H1 (cell line): ENCODE data around the gene RWDD4. TPM values are rescaled to one million over a fixed set of nuclear protein-coding genes. Genes with fewer than 3 reads are reported as not detected.

Source experiments
- CTCF ChIA-PET: fragments of 300-600 bp; sonication (Branson Sonifier 250); formaldehyde crosslinking; loops from one replicate; lab custom pipeline; 2021; ENCODE audit not compliant: partially characterized antibody; lab: Charles Lee
- POLR2A ChIA-PET: fragments of 300-600 bp; sonication (Branson Sonifier 250); formaldehyde crosslinking; loops from one replicate; lab custom pipeline; 2021; ENCODE audit warnings: inconsistent platforms; ENCODE audit not compliant: partially characterized antibody; lab: Charles Lee
- DNase-seq, 2 experiments: peaks; one replicate each; pipeline versions ENCODE4 v3.0.0 to v3.0.0-alpha.2; 2010 to 2022; ENCODE audit warnings: low spot score in 2 of 2, low read depth in 1 of 2, mixed read lengths in 1 of 2
- FAIRE-seq: peaks from 2 replicates; lab custom pipeline; 2011; peaks lifted over from hg19 to GRCh38; lab: Jason Lieb, UNC
- H2AFZ ChIP-seq: 2 replicates; pipeline ENCODE4 v1.8.1; 2012; ENCODE audit warnings: low read length, inconsistent platforms
- H2AK5ac ChIP-seq: 2 replicates; pipeline ENCODE4 v1.6.1; 2013; ENCODE audit warnings: low read depth, low read length
- H2BK120ac ChIP-seq: replicated peaks from 2 replicates; pipeline ENCODE3; 2013; ENCODE audit warnings: low read depth, low read length, inconsistent platforms
- H2BK12ac ChIP-seq: 2 replicates; pipeline ENCODE4 v1.6.1; 2013; ENCODE audit warnings: low read depth, low read length
- H2BK15ac ChIP-seq: 2 replicates; pipeline ENCODE4 v1.6.1; 2013; ENCODE audit warnings: low read length
- H2BK20ac ChIP-seq: 2 replicates; pipeline ENCODE4 v1.6.1; 2013; ENCODE audit warnings: low read length
- H2BK5ac ChIP-seq: 2 replicates; pipeline ENCODE4 v1.6.1; 2013; ENCODE audit warnings: low read depth, low read length
- H3K14ac ChIP-seq: 2 replicates; pipeline ENCODE4 v1.6.1; 2013; ENCODE audit warnings: inconsistent platforms; ENCODE audit not compliant: insufficient read length
- H3K18ac ChIP-seq: 2 replicates; pipeline ENCODE4 v1.6.1; 2013; ENCODE audit warnings: low read length; ENCODE audit errors: extremely low read depth
- H3K23ac ChIP-seq: 2 replicates; pipeline ENCODE4 v1.6.1; 2013; ENCODE audit warnings: inconsistent platforms; ENCODE audit not compliant: insufficient read length
- H3K23me2 ChIP-seq: 2 replicates; pipeline ENCODE4 v1.6.1; 2013; ENCODE audit warnings: low read depth, low read length
- H3K27ac ChIP-seq: 2 replicates; pipeline ENCODE4 v1.6.1; 2011; ENCODE audit warnings: low read depth, low read length, inconsistent platforms
- H3K27me3 ChIP-seq, 4 experiments: replicated peaks in 1 of 4; 1 replicate in 1 of 4; 2 replicates in 3 of 4; pipeline versions ENCODE4 v1.6.1 to v1.8.1; 2011 to 2013; ENCODE audit warnings: low read length in 3 of 4, mild to moderate bottlenecking in 3 of 4, inconsistent platforms in 2 of 4, mixed read lengths in 2 of 4, moderate library complexity in 1 of 4; ENCODE audit not compliant: control insufficient read depth in 3 of 4, insufficient read depth in 3 of 4; ENCODE audit errors: extremely low read depth in 1 of 4
- H3K36me3 ChIP-seq, 4 experiments: 2 replicates each; pipeline versions ENCODE4 v1.6.1 to v1.8.1; 2011 to 2013; ENCODE audit warnings: mild to moderate bottlenecking in 4 of 4, low read length in 3 of 4, moderate library complexity in 2 of 4, control low read depth in 1 of 4, inconsistent platforms in 1 of 4; ENCODE audit not compliant: insufficient read depth in 4 of 4, control insufficient read depth in 2 of 4
- H3K4ac ChIP-seq: replicated peaks from 2 replicates; pipeline ENCODE3; 2013; ENCODE audit warnings: low read length, low read depth, mixed read lengths, inconsistent platforms; ENCODE audit not compliant: insufficient read length
- H3K4me1 ChIP-seq, 4 experiments: replicated peaks in 1 of 4; 1 replicate in 1 of 4; 2 replicates in 3 of 4; pipeline versions ENCODE4 v1.6.1 to v1.8.1; 2011 to 2013; ENCODE audit warnings: low read length in 3 of 4, inconsistent platforms in 2 of 4, mixed read lengths in 1 of 4; ENCODE audit not compliant: insufficient read depth in 4 of 4, control insufficient read depth in 3 of 4
- H3K4me2 ChIP-seq, 2 experiments: 2 replicates each; pipeline versions ENCODE4 v1.6.1 to v1.8.1; 2011 to 2013; ENCODE audit warnings: low read depth in 2 of 2, low read length in 2 of 2, control low read depth in 1 of 2, inconsistent platforms in 1 of 2, mild to moderate bottlenecking in 1 of 2; ENCODE audit not compliant: insufficient read depth in 1 of 2
- H3K4me3 ChIP-seq, 4 experiments: fragments of 200-600, 300-600 bp in 1 of 4; sonication (generic), shearing (Covaris generic), sonication (Bioruptor Twin) in 1 of 4; 2 replicates each; pipeline versions ENCODE4 v1.5.1 to v1.8.1; 2011 to 2016; ENCODE audit warnings: low read length in 4 of 4, low read depth in 3 of 4, control low read depth in 2 of 4, inconsistent platforms in 2 of 4, mild to moderate bottlenecking in 2 of 4, mixed read lengths in 1 of 4, moderate library complexity in 1 of 4; ENCODE audit not compliant: insufficient read depth in 2 of 4; ENCODE audit errors: extremely low read depth in 1 of 4
- H3K56ac ChIP-seq: replicated peaks from 2 replicates; pipeline ENCODE3; 2013; ENCODE audit warnings: low read depth, mild to moderate bottlenecking, mixed read lengths, low read length, inconsistent platforms; ENCODE audit not compliant: insufficient read length
- H3K79me1 ChIP-seq: 2 replicates; pipeline ENCODE4 v1.6.1; 2013; ENCODE audit warnings: low read depth, low read length, control low read depth
- H3K79me2 ChIP-seq, 2 experiments: 2 replicates each; pipeline versions ENCODE4 v1.6.1 to v1.8.1; 2012 to 2013; ENCODE audit warnings: low read length in 2 of 2, mild to moderate bottlenecking in 2 of 2, inconsistent platforms in 1 of 2; ENCODE audit not compliant: insufficient read depth in 2 of 2, control insufficient read depth in 1 of 2
- H3K9ac ChIP-seq, 4 experiments: replicated peaks in 1 of 4; 1 replicate in 1 of 4; 2 replicates in 3 of 4; pipeline versions ENCODE4 v1.6.1 to v1.8.1; 2011 to 2013; ENCODE audit warnings: low read depth in 3 of 4, low read length in 3 of 4, control low read depth in 2 of 4, mild to moderate bottlenecking in 2 of 4, moderate library complexity in 2 of 4, inconsistent platforms in 1 of 4; ENCODE audit errors: extremely low read depth in 1 of 4
- H3K9me3 ChIP-seq, 2 experiments: 2 replicates each; pipeline versions ENCODE4 v1.6.1 to v1.8.1; 2012 to 2013; ENCODE audit warnings: mild to moderate bottlenecking in 2 of 2, moderate library complexity in 2 of 2, control low read depth in 1 of 2, inconsistent platforms in 1 of 2, low read depth in 1 of 2, low read length in 1 of 2, mixed read lengths in 1 of 2; ENCODE audit not compliant: insufficient read depth in 2 of 2
- H4K20me1 ChIP-seq, 2 experiments: replicated peaks in 1 of 2; 2 replicates each; pipeline versions ENCODE3 to v1.8.1; 2011 to 2013; ENCODE audit warnings: inconsistent platforms in 2 of 2, low read length in 2 of 2, mild to moderate bottlenecking in 1 of 2; ENCODE audit not compliant: insufficient read depth in 2 of 2, control insufficient read depth in 1 of 2
- H4K5ac ChIP-seq: 2 replicates; pipeline ENCODE4 v1.6.1; 2013; ENCODE audit warnings: low read length, low read depth, mixed read lengths, inconsistent platforms; ENCODE audit not compliant: insufficient read length
- H4K8ac ChIP-seq: 2 replicates; pipeline ENCODE4 v1.8.0; 2013; ENCODE audit warnings: mild to moderate bottlenecking, moderate library complexity, low read length, inconsistent platforms; ENCODE audit not compliant: insufficient read depth; ENCODE audit errors: extremely low read depth
- H4K91ac ChIP-seq: replicated peaks from 2 replicates; pipeline ENCODE3; 2013; ENCODE audit warnings: low read length, mixed read lengths, inconsistent platforms; ENCODE audit not compliant: insufficient read length
- ASH2L ChIP-seq: fragments of 200-600, 300-600 bp; sonication (generic); IDR thresholded peaks from one replicate; pipeline ENCODE4 v1.7.1; 2017; ENCODE audit warnings: low read length
- CEBPB ChIP-seq: IDR thresholded peaks from 2 replicates; pipeline ENCODE4 v1.6.1; 2012; ENCODE audit warnings: low read depth, low read length
- HDAC6 ChIP-seq: IDR thresholded peaks from one replicate; pipeline ENCODE4 v1.7.1; 2012; ENCODE audit warnings: low read depth, mild to moderate bottlenecking, inconsistent platforms, low read length, moderate library complexity
- MAX ChIP-seq: IDR thresholded peaks from 2 replicates; pipeline ENCODE4 v1.6.1; 2012; ENCODE audit warnings: inconsistent platforms
- NRF1 ChIP-seq: IDR thresholded peaks from 2 replicates; pipeline ENCODE4 v1.6.1; 2011; ENCODE audit warnings: mild to moderate bottlenecking, low read depth, low read length, improper control_type of control experiment
- PHF8 ChIP-seq: fragments of 200-600 bp; sonication (generic); conservative IDR thresholded peaks from 2 replicates; pipeline ENCODE4 v1.7.1; 2012; ENCODE audit warnings: low read depth, mild to moderate bottlenecking, inconsistent platforms, low read length, moderate library complexity
- POLR2AphosphoS5 ChIP-seq: IDR thresholded peaks from 2 replicates; pipeline ENCODE4 v1.6.1; 2011; ENCODE audit warnings: low read depth, low read length
- SUZ12 ChIP-seq: fragments of 200-600 bp; sonication (generic); IDR thresholded peaks from 2 replicates; pipeline ENCODE4 v1.6.1; 2012; ENCODE audit warnings: mild to moderate bottlenecking, inconsistent platforms, low read length, moderate library complexity, mixed read lengths
- YY1 ChIP-seq: IDR thresholded peaks from 2 replicates; pipeline ENCODE4 v1.6.1; 2011; ENCODE audit warnings: low read depth, mild to moderate bottlenecking, low read length
- WGBS, 2 experiments: shearing (Covaris generic) in 1 of 2; methylation state at CpG; one replicate each; pipeline versions ENCODE4 v1.1.6 to v1.1.7; 2013 to 2015; ENCODE audit warnings: low lambda C conversion rate in 2 of 2, mixed read lengths in 2 of 2, inconsistent platforms in 1 of 2, low coverage in 1 of 2, missing lambda C conversion rate in 1 of 2; ENCODE audit not compliant: insufficient replicate concordance in 2 of 2, insufficient coverage in 1 of 2, insufficient read length in 1 of 2; ENCODE audit errors: extremely low coverage in 1 of 2, missing lambda C conversion rate in 1 of 2; 5-methylcytosine and 5-hydroxymethylcytosine counted together
- polyA plus RNA-seq, 7 experiments: library from polyadenylated mRNA; depleted of rRNA in 3 of 7; stranded (reverse) in 5 of 7; unstranded in 2 of 7; fragments of >200 nt in 5 of 7; fragments of 200-250 nt in 2 of 7; gene quantifications; 1 replicate in 5 of 7; 2 replicates in 1 of 7; 4 replicates in 1 of 7; pipeline versions ENCODE4 v1.2.1 to v1.2.3, GENCODE V29; 2011 to 2013; ENCODE audit warnings: missing spikeins in 2 of 7, mixed read lengths in 2 of 7
- total RNA-seq: library from RNA; stranded (reverse); fragmentation: NEBNext Ultra II Directional; extraction: Animal tissue kit (Norgen Biotek cat#: 25700); gene quantifications from 2 replicates; pipeline ENCODE4 v1.2.1, GENCODE V29; 2021

The RWDD4 gene
- total and polyA plus RNA-seq, 2 of the 8 experiments (the other 6 are each of a cell fraction or from before 2014, with no cell fraction given) = 5.4 to 18.9 TPM

GRCh38 chr4:183639291-183639690 lies 19.7 kb downstream of the RWDD4 start:
- Histone ChIP-seq H2BK5ac (no peak overlapping the region), H3K18ac (no peak overlapping the region), H3K79me2 (no peaks in the 10 kb centered on the region), H3K14ac (no peak overlapping the region), H2BK20ac (no peak overlapping the region), H2BK15ac (no peak overlapping the region), H2AK5ac (no peak overlapping the region), H3K4ac (no peak overlapping the region), H4K5ac (no peak overlapping the region), H2BK120ac (no peak overlapping the region), H3K27me3 (no peaks in the 10 kb centered on the region), H3K4me3 (no peak overlapping the region), H3K9ac (no peak overlapping the region), H3K36me3 (peaks cover 0 to 3% (median 1%) of the 10 kb centered on the region in 4 experiments; a peak in 4 of 8 replicates), H2AFZ (no peak overlapping the region), H4K8ac (no peak overlapping the region), H3K27ac (no peak overlapping the region), H3K56ac (no peak overlapping the region), H3K4me1 (peaks cover 2 to 9% (median 5%) of the 10 kb centered on the region in 4 experiments; a peak in 6 of 7 replicates), H3K23ac (no peak overlapping the region), H3K23me2 (no peaks in the 10 kb centered on the region), H2BK12ac (no peak overlapping the region), H3K9me3 (no peaks in the 10 kb centered on the region), H4K91ac (no peak overlapping the region), H3K79me1 (no peaks in the 10 kb centered on the region), H4K20me1 (no peaks in the 10 kb centered on the region), H3K4me2 (no peak overlapping the region)
- DNase-seq (no peak), FAIRE-seq (no peak)
- ChIA-PET CTCF (interaction anchor here (0.8 kb wide), 1 partner anchor 10 kb away, joined by 3 read pairs; no protein-coding TSS in a partner anchor), POLR2A (no interaction called here)
- 95% methylated on average over 3 of the region's 3 CpGs; no CpG with 5 or more reads in 1 of the 2 experiments for WGBS, 2 experiments
- TF ChIP-seq YY1 (no peak), HDAC6 (no peak), NRF1 (no peak), MAX (no peak), CEBPB (no peak), POLR2AphosphoS5 (no peak), SUZ12 (no peak), ASH2L (no peak), PHF8 (no peak)
